ENCODE results near the gene NINJ1.
A peak's percentile ranks its signal among the peaks of the same experiment; 100 is the strongest.

NINJ1 gene

GRCh38 chr9:93134015-93134739 is at the start of gene NINJ1:
Gene NINJ1 (minus strand): TSS chr9:93134251. CDS start chr9:93134217, 34 bp downstream.
- Histone ChIP-seq H3K4me3 (ENCODE audit: low read depth, low read length) (peak within 1 kb of the TSS; percentile 86), H3K27me3 (ENCODE audit: control insufficient read depth, insufficient read depth, low read length) (peaks cover 13% of the 10 kb centered on the region), H3K9ac (ENCODE audit: low read depth, low read length) (peak within 1 kb of the TSS; percentile 67; the same call in 1 of the 2 replicates), H3K36me3 (ENCODE audit: control insufficient read depth, insufficient read depth, low read length) (no peaks in the 10 kb centered on the region), H3K9me3 (ENCODE audit: control insufficient read depth, insufficient read depth, low read length) (no peaks in the 10 kb centered on the region), H3K4me1 (ENCODE audit: control insufficient read depth, insufficient read depth, low read length) (peaks cover 15% of the 10 kb centered on the region), H3K27ac (ENCODE audit: low read depth, low read length) (peak within 1 kb of the TSS; percentile 66)

GRCh38 chr9:93183131-93183662 is 49.1 kb upstream of the NINJ1 start:
- Histone ChIP-seq H3K36me3 (ENCODE audit: control insufficient read depth, insufficient read depth, low read length) (no peaks in the 10 kb centered on the region), H3K9ac (ENCODE audit: low read depth, low read length) (no peak overlapping the region), H3K27ac (ENCODE audit: low read depth, low read length) (no peak overlapping the region), H3K4me3 (ENCODE audit: low read depth, low read length) (peak overlapping the region; percentile 67; the same call in 1 of the 2 replicates), H3K9me3 (ENCODE audit: control insufficient read depth, insufficient read depth, low read length) (no peaks in the 10 kb centered on the region), H3K27me3 (ENCODE audit: control insufficient read depth, insufficient read depth, low read length) (peaks cover 44% of the 10 kb centered on the region), H3K4me1 (ENCODE audit: control insufficient read depth, insufficient read depth, low read length) (no peaks in the 10 kb centered on the region; the same call in 1 of the 2 replicates)

GRCh38 chr9:93182572-93182971 is 48.5 kb upstream of the NINJ1 start:
- H3K4me3 ChIP-seq (ENCODE audit: low read depth, low read length): no peak overlapping the region

GRCh38 chr9:93181672-93182435 is 47.8 kb upstream of the NINJ1 start:
- H3K27me3 ChIP-seq (ENCODE audit: control insufficient read depth, insufficient read depth, low read length): peaks cover 44% of the 10 kb centered on the region
- no peak overlapping the region for H3K27ac ChIP-seq (ENCODE audit: low read depth, low read length)
- H3K4me1 ChIP-seq (ENCODE audit: control insufficient read depth, insufficient read depth, low read length): no peaks in the 10 kb centered on the region; the same call in 1 of the 2 replicates
- H3K36me3 ChIP-seq (ENCODE audit: control insufficient read depth, insufficient read depth, low read length): no peaks in the 10 kb centered on the region
- H3K9me3 ChIP-seq (ENCODE audit: control insufficient read depth, insufficient read depth, low read length): no peaks in the 10 kb centered on the region
- no peak overlapping the region for H3K9ac ChIP-seq (ENCODE audit: low read depth, low read length)
- no peak overlapping the region for H3K4me3 ChIP-seq (ENCODE audit: low read depth, low read length)

More at GRCh38 chr9:93182572-93182971, 48.5 kb upstream of the NINJ1 start:
- H3K9ac ChIP-seq (ENCODE audit: low read depth, low read length): no peak overlapping the region
- no peaks in the 10 kb centered on the region for H3K9me3 ChIP-seq (ENCODE audit: control insufficient read depth, insufficient read depth, low read length)
- H3K27me3 ChIP-seq (ENCODE audit: control insufficient read depth, insufficient read depth, low read length): peaks cover 44% of the 10 kb centered on the region
- no peaks in the 10 kb centered on the region; the same call in 1 of the 2 replicates for H3K4me1 ChIP-seq (ENCODE audit: control insufficient read depth, insufficient read depth, low read length)
- no peaks in the 10 kb centered on the region for H3K36me3 ChIP-seq (ENCODE audit: control insufficient read depth, insufficient read depth, low read length)
- H3K27ac ChIP-seq (ENCODE audit: low read depth, low read length): no peak overlapping the region

- H3K9me3 ChIP-seq (ENCODE audit: control insufficient read depth, insufficient read depth, low read length): no peaks in the 10 kb centered on the region
- no peak overlapping the region for H3K27ac ChIP-seq (ENCODE audit: low read depth, low read length)
- no peak overlapping the region for H3K9ac ChIP-seq (ENCODE audit: low read depth, low read length)
- H3K4me1 ChIP-seq (ENCODE audit: control insufficient read depth, insufficient read depth, low read length): no peaks in the 10 kb centered on the region; the same call in 1 of the 2 replicates
- H3K27me3 ChIP-seq (ENCODE audit: control insufficient read depth, insufficient read depth, low read length): peaks cover 40% of the 10 kb centered on the region
- no peak overlapping the region for H3K4me3 ChIP-seq (ENCODE audit: low read depth, low read length)
- no peaks in the 10 kb centered on the region for H3K36me3 ChIP-seq (ENCODE audit: control insufficient read depth, insufficient read depth, low read length)
Observed at GRCh38 chr9:93180938-93181337, 46.9 kb upstream of the NINJ1 start.

GRCh38 chr9:93178851-93179786 is 45.1 kb upstream of the NINJ1 start:
- no peak overlapping the region for H3K4me3 ChIP-seq (ENCODE audit: low read depth, low read length)
- H3K27ac ChIP-seq (ENCODE audit: low read depth, low read length): no peak overlapping the region
- H3K9me3 ChIP-seq (ENCODE audit: control insufficient read depth, insufficient read depth, low read length): no peaks in the 10 kb centered on the region
- H3K9ac ChIP-seq (ENCODE audit: low read depth, low read length): no peak overlapping the region
- no peaks in the 10 kb centered on the region for H3K36me3 ChIP-seq (ENCODE audit: control insufficient read depth, insufficient read depth, low read length)
- H3K4me1 ChIP-seq (ENCODE audit: control insufficient read depth, insufficient read depth, low read length): no peaks in the 10 kb centered on the region
- H3K27me3 ChIP-seq (ENCODE audit: control insufficient read depth, insufficient read depth, low read length): peaks cover 25% of the 10 kb centered on the region

- H3K27me3 ChIP-seq (ENCODE audit: control insufficient read depth, insufficient read depth, low read length): peaks cover 12% of the 10 kb centered on the region
- no peak overlapping the region for H3K4me3 ChIP-seq (ENCODE audit: low read depth, low read length)
- H3K36me3 ChIP-seq (ENCODE audit: control insufficient read depth, insufficient read depth, low read length): no peaks in the 10 kb centered on the region
- H3K4me1 ChIP-seq (ENCODE audit: control insufficient read depth, insufficient read depth, low read length): no peaks in the 10 kb centered on the region
- no peaks in the 10 kb centered on the region for H3K9me3 ChIP-seq (ENCODE audit: control insufficient read depth, insufficient read depth, low read length)
- no peak overlapping the region for H3K9ac ChIP-seq (ENCODE audit: low read depth, low read length)
- no peak overlapping the region for H3K27ac ChIP-seq (ENCODE audit: low read depth, low read length)
Observed at GRCh38 chr9:93177676-93178075, 43.6 kb upstream of the NINJ1 start.

- H3K27ac ChIP-seq (ENCODE audit: low read depth, low read length): no peak overlapping the region
- H3K4me3 ChIP-seq (ENCODE audit: low read depth, low read length): no peak overlapping the region
- H3K4me1 ChIP-seq (ENCODE audit: control insufficient read depth, insufficient read depth, low read length): no peaks in the 10 kb centered on the region
- H3K9me3 ChIP-seq (ENCODE audit: control insufficient read depth, insufficient read depth, low read length): no peaks in the 10 kb centered on the region
- H3K9ac ChIP-seq (ENCODE audit: low read depth, low read length): no peak overlapping the region
- H3K27me3 ChIP-seq (ENCODE audit: control insufficient read depth, insufficient read depth, low read length): no peaks in the 10 kb centered on the region
- no peaks in the 10 kb centered on the region for H3K36me3 ChIP-seq (ENCODE audit: control insufficient read depth, insufficient read depth, low read length)
Observed at GRCh38 chr9:93174976-93175375, 40.9 kb upstream of the NINJ1 start.

- no peak overlapping the region for H3K4me3 ChIP-seq (ENCODE audit: low read depth, low read length)
- H3K27me3 ChIP-seq (ENCODE audit: control insufficient read depth, insufficient read depth, low read length): no peaks in the 10 kb centered on the region
- H3K36me3 ChIP-seq (ENCODE audit: control insufficient read depth, insufficient read depth, low read length): no peaks in the 10 kb centered on the region
- no peak overlapping the region for H3K9ac ChIP-seq (ENCODE audit: low read depth, low read length)
- H3K27ac ChIP-seq (ENCODE audit: low read depth, low read length): no peak overlapping the region
- H3K4me1 ChIP-seq (ENCODE audit: control insufficient read depth, insufficient read depth, low read length): no peaks in the 10 kb centered on the region
- H3K9me3 ChIP-seq (ENCODE audit: control insufficient read depth, insufficient read depth, low read length): no peaks in the 10 kb centered on the region
Observed at GRCh38 chr9:93173365-93174051, 39.5 kb upstream of the NINJ1 start.

All from HUES48 (cell line).